GM21717 (cell line): ENCODE data around the gene SCFD2.
A peak's percentile ranks its signal among the peaks of the same experiment; 100 is the strongest.
"Not testable (repeated sequence)": the region's sequence is repeated elsewhere in the genome, so short reads cannot be mapped to it uniquely, and the experiment has no call there.

Source experiments
- ATAC-seq: cut with Tn5 transposase; IDR thresholded peaks from one replicate; pipeline ENCODE4 v1.9.1; 2021; ENCODE audit warnings: mild to moderate bottlenecking, moderate library complexity; ENCODE audit not compliant: unreplicated experiment

SCFD2 gene

GRCh38 chr4:52996261-52997131, 369.4 kb downstream of the SCFD2 start:
- ATAC-seq: no peak

- ATAC-seq: no peak
Measured at GRCh38 chr4:52995360-52996030, 370.4 kb downstream of the SCFD2 start.

GRCh38 chr4:52994567-52994966, 371.3 kb downstream of the SCFD2 start:
- ATAC-seq: no peak

- ATAC-seq: no peak
Measured at GRCh38 chr4:52993771-52994170, 372.1 kb downstream of the SCFD2 start.

- not testable (repeated sequence) for ATAC-seq
Measured at GRCh38 chr4:52992551-52992950, 373.3 kb downstream of the SCFD2 start.

- ATAC-seq: no peak
Measured at GRCh38 chr4:52991472-52991871, 374.4 kb downstream of the SCFD2 start.

- no peak for ATAC-seq
Measured at GRCh38 chr4:52990706-52991105, 375.2 kb downstream of the SCFD2 start.

- ATAC-seq: no peak
Measured at GRCh38 chr4:52989865-52990264, 376.0 kb downstream of the SCFD2 start.

- ATAC-seq: no peak
Measured at GRCh38 chr4:52987392-52988056, 378.3 kb downstream of the SCFD2 start.

- no peak for ATAC-seq
Measured at GRCh38 chr4:52984462-52984881, 381.4 kb downstream of the SCFD2 start.

GRCh38 chr4:52983563-52984303, 382.1 kb downstream of the SCFD2 start:
- peak; percentile 50 for ATAC-seq

- no peak for ATAC-seq
Measured at GRCh38 chr4:52982946-52983340, 382.9 kb downstream of the SCFD2 start.

GRCh38 chr4:52982255-52982945, 383.5 kb downstream of the SCFD2 start:
- no peak for ATAC-seq

GRCh38 chr4:52979821-52980590, 385.9 kb downstream of the SCFD2 start:
- ATAC-seq: no peak

GRCh38 chr4:52979020-52979419, 386.8 kb downstream of the SCFD2 start:
- ATAC-seq: no peak

- no peak for ATAC-seq
Measured at GRCh38 chr4:52977252-52977651, 388.6 kb downstream of the SCFD2 start.

GRCh38 chr4:52976523-52977230, 389.2 kb downstream of the SCFD2 start:
- ATAC-seq: no peak

GRCh38 chr4:52968691-52969090, 397.2 kb downstream of the SCFD2 start:
- ATAC-seq: no peak

GRCh38 chr4:52968241-52968640, 397.6 kb downstream of the SCFD2 start:
- ATAC-seq: no peak
